HG03196 (cell line): ENCODE results near the gene SIGMAR1.

Source experiments
- ATAC-seq: cut with Tn5 transposase; IDR thresholded peaks from one replicate; pipeline ENCODE4 v1.9.1; 2021; ENCODE audit not compliant: unreplicated experiment

SIGMAR1 gene

GRCh38 chr9:34606190-34606589 is 31.4 kb downstream of the SIGMAR1 start:
- no peak for ATAC-seq

- ATAC-seq: no peak
Observed at GRCh38 chr9:34603610-34604231, 33.9 kb downstream of the SIGMAR1 start.

- ATAC-seq: no peak
Observed at GRCh38 chr9:34601937-34602573, 35.5 kb downstream of the SIGMAR1 start.

GRCh38 chr9:34600908-34601307 is 36.7 kb downstream of the SIGMAR1 start:
- no peak for ATAC-seq

- ATAC-seq: no peak
Observed at GRCh38 chr9:34599546-34599945, 38.0 kb downstream of the SIGMAR1 start.

GRCh38 chr9:34594177-34594576 is 43.4 kb downstream of the SIGMAR1 start:
- no peak for ATAC-seq

- ATAC-seq: no peak
Observed at GRCh38 chr9:34592895-34593601, 44.5 kb downstream of the SIGMAR1 start.

- ATAC-seq: no peak
Observed at GRCh38 chr9:34591917-34592866, 45.4 kb downstream of the SIGMAR1 start.

GRCh38 chr9:34591248-34591916 is 46.2 kb downstream of the SIGMAR1 start:
- no peak for ATAC-seq

GRCh38 chr9:34590381-34591247 is 47.0 kb downstream of the SIGMAR1 start:
- ATAC-seq: no peak

- no peak for ATAC-seq
Observed at GRCh38 chr9:34589636-34590380, 47.8 kb downstream of the SIGMAR1 start, which contains the start of gene CNTFR. TSS of gene CNTFR (minus strand) at chr9:34589724. CDS start at chr9:34568981, 20,743 bp downstream.

GRCh38 chr9:34588671-34589635 is 48.6 kb downstream of the SIGMAR1 start:
- ATAC-seq: no peak

GRCh38 chr9:34587271-34587670 is 50.3 kb downstream of the SIGMAR1 start:
- no peak for ATAC-seq

- ATAC-seq: no peak
Observed at GRCh38 chr9:34585946-34586669, 51.5 kb downstream of the SIGMAR1 start.

- no peak for ATAC-seq
Observed at GRCh38 chr9:34584970-34585369, 52.6 kb downstream of the SIGMAR1 start.
